Sigmoid colon (tissue), 4 donors: ENCODE measurements around the gene YPEL1.

Source experiments
- CTCF ChIP-seq, 4 experiments: fragments of 450-650 bp in 3 of 4; fragments of 200-600 bp in 1 of 4; IDR thresholded peaks; one replicate each; pipeline ENCODE4 v1.5.1; 2016 to 2019; ENCODE audit warnings: antibody characterized with exemption in 4 of 4, mild to moderate bottlenecking in 3 of 4, moderate library complexity in 2 of 4
- POLR2AphosphoS5 ChIP-seq, 4 donors: sonication (generic); formaldehyde crosslinking; IDR thresholded peaks; one replicate each; pipeline ENCODE4 v1.6.1; 2017; ENCODE audit warnings: antibody characterized with exemption in 4 of 4

DNA sequence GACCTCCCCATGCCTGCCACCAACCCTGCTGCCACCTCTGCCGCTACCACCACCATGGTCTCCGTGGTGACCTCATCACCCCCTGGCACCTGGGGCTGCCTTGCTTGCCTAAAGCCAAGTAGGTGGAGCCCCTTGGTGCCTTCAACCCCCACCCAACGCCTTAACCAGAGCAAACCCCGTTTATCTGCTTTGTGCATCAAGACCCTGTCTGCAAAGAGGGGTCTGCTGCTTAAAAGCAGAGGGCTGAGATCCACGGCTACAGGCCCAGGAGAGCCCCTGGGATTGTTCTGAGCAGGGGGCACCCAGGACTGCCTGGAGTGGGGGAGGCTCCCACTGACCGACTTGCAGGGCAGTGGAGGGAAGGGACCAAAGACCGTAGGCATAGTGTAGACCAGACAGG, 74.7 kb downstream of the YPEL1 start:
- TF ChIP-seq POLR2AphosphoS5 (IDR thresholded peaks at IDR 0.05) (no peak), CTCF (IDR thresholded peaks at IDR 0.05) (no peak)
